Activated CD4-positive, alpha-beta T cell treated with anti-CD3 and anti-CD28 coated beads for 1 hour (primary cell): ENCODE measurements around the gene CAMKMT.

Experiments
- DNase-seq: peaks from one replicate; pipeline ENCODE4 v3.0.0-alpha.2; 2020

CAMKMT gene

DNA sequence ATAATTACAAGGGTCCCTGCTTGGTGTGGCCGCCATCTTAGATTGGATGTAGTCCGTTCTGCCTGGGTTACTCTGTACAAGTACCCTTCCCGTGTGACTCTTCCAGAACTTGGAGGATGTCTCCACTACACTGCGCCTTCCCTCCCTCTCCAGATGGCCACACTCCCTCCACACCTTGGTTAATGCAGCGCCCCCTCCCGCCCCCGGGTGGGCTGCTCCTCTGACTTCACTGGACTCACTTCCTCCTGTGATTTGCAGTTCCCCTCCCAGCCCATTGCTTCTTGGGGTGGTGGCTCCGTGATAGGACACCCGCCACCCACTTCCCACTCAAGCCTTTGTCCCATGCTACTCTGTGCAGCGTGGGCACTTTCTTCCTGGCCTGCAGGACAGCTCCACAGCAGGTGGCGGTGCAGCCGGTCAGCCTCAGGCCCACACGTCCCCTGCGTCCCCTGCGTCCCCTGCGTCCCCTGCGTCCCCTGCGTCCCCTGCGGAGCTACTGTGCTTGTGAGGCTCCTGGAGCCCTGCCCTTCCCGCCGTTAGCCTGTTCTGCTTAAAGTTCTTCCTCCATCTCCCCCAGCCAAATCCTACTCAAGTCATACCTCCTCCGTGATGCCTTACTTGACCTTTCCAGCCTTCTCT, 449.3 kb downstream of the CAMKMT start:
- no peak for DNase-seq

DNA sequence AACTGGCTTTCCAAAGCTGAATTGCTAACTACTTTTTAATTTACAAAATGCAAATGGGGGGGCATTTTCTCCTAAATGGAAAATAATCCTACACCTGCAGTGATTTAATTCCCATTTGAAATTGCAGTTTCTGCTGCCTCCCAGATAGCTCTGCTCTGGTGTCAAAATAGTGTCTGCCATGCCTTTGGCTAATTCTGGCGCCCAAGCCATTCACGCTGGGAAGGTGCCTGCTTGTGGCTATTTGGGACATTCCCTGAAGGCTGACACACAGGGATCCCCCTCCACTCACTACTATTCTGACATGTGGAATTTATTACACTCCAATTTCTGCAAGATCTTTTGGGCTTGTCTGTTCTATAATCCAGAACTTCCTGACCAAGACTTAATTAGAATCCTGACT, 451.4 kb downstream of the CAMKMT start:
- DNase-seq: no peak

DNA sequence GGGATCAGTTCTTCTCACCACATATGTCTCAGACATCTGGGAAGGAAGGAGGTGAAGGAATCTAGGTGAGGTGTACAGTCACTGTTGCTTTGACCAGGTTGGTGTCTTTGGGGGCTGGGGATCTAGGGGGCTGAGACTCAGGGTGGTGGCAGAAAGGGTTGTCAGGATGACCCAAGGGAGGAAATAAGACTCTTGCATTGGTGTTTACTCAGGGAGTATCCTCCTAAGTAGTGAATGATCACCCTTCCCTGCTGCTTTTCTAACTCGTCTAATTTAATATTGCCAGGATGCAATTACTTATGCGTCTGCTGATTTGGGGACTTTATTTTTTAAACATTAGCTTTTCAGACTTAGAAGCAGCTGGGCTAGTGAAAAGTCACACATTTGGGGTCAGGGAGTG, 451.9 kb downstream of the CAMKMT start:
- no peak for DNase-seq

DNA sequence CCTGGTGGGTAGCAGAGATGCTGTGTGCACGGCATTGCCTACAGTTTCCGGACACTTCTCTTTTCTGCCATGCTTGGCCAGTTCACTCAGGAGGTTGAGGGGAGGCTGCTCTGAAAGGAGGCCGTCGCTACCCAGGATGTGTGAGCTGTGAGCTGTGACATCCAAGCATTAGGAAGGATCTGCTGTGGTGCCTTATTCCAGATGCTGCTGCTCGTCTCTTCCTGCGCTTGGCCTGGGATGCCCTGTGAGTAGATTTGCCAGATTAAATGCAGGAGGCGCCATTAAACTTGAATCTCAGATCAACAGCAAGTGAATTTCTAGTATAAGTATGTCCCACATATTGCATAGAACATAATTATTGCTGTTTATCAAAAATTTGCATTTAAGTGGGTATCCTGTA, 455.5 kb downstream of the CAMKMT start:
- no peak for DNase-seq

DNA sequence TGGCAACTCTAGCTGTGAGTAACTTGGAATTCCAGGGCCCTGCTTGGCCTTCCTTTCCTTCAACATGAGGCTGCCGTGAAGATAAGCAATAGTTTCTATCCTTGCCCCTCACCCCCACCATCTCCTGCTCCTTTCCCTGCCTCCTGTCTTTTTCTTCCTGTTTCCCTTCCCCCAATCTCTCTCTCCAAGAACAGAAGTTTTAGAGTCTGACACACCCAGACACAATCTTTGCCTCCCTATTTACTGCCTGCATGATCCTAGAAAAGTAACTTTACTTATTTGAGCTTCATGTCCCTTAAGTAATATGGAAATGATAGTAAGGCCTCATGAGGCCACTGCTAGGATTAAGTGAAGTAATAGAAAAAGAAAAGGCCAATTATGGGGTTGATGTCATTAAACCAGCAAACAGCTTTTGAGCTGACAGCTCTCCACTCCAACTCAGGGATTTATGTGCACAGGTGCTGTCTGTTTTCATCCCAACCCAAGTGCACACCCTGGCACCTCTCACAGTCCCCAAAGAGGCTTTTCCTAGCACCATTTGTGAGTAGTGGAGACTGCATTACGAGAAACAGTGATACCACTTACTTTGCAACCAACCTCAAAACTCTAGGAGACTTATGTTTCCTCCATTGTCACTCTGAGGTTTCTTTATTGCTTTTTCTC, 456.1 kb downstream of the CAMKMT start:
- DNase-seq: no peak

DNA sequence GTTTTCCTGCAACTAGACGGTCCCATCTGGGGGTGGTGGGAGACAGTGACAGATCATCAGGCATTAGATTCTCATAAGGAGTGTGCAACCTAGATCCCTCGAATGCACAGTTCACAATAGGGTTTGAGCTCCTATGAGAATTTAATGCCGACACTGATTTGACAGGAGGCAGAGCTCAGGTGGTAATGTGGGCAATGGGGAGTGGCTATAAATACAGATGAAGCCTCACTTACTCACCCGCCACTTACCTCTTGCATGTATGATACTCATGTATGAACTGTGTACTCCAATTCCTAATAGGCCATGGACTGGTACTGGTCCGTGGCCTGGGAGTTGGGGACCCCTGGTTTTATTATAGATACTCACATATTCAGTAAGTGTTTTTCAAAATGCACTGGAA, 457.3 kb downstream of the CAMKMT start:
- no peak for DNase-seq

DNA sequence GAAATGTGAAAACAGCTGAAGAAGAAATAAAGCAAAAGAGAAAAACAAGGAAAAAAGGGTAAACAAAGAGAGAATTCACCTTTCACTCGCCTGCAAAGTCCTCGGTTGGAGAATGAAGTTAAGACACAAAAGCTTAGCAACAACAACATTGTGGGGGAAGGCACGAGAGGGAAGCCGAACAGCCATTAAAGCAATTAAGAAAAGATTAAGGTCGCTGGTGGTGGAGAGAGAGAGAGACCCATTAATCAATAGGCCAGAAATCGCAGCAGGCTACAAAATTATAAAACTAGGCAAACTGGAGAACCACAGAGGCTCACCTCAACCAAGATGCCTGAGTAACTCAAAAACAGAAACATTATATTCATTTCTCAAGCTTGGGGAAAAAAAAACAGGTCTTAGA, 459.8 kb downstream of the CAMKMT start:
- DNase-seq: no peak

DNA sequence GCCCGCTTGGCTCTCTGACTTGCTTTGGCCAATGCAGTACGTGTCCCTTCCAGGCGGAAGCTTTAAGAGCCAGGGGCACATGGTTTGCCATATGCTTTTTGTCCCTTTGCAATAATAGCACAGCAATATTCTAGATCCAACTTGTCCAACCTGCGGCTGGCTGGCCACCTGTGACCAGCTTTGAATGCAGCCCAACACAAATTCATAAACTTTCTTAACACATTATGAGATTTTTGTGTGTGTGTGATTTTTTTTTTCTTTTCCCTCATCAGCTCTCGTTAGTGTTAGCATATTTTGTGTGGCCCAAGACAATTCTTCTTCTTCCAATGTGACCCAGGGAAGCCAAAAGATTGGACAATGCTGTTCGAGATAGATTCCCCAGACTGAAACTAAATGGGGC, 460.4 kb downstream of the CAMKMT start:
- no peak for DNase-seq
